OCI-LY1 (cell line): Measurements from ENCODE around the gene ADCY4.

ENCODE experiments used
- H2AFZ ChIP-seq: fragments of 200-600 bp; sonication (generic), shearing (Covaris generic); 2 replicates; pipeline ENCODE4 v1.6.0; 2014; ENCODE audit warnings: antibody characterized with exemption, mild to moderate bottlenecking, low read length
- H3F3A ChIP-seq: fragments of 200-600 bp; sonication (generic), shearing (Covaris generic); 2 replicates; pipeline ENCODE4 v1.6.0; 2014; ENCODE audit warnings: mild to moderate bottlenecking, antibody characterized with exemption, low read length, moderate library complexity; ENCODE audit not compliant: insufficient read depth
- H3K27ac ChIP-seq: fragments of 200-600 bp; sonication (generic); 2 replicates; pipeline ENCODE4 v1.5.1; 2014; ENCODE audit warnings: low read length, mixed run types, mild to moderate bottlenecking, low read depth; ENCODE audit not compliant: poor library complexity, severe bottlenecking
- H3K27me3 ChIP-seq: fragments of 200-600 bp; sonication (generic); 2 replicates; pipeline ENCODE4 v1.6.0; 2014; ENCODE audit warnings: antibody characterized with exemption, mild to moderate bottlenecking, low read length, moderate library complexity; ENCODE audit not compliant: insufficient read depth
- H3K36me3 ChIP-seq: fragments of 200-600 bp; sonication (generic); 2 replicates; pipeline ENCODE4 v1.6.1; 2014; ENCODE audit warnings: mild to moderate bottlenecking, antibody characterized with exemption, low read length, moderate library complexity, mixed read lengths; ENCODE audit not compliant: insufficient read depth
- H3K4me1 ChIP-seq: fragments of 200-600 bp; sonication (generic); 2 replicates; pipeline ENCODE4 v1.5.1; 2014; ENCODE audit warnings: mild to moderate bottlenecking, low read length, moderate library complexity; ENCODE audit not compliant: insufficient read depth, severe bottlenecking
- H3K4me2 ChIP-seq: fragments of 200-600 bp; sonication (generic), shearing (Covaris generic); 2 replicates; pipeline ENCODE4 v1.6.1; 2014; ENCODE audit warnings: low read length
- H3K4me3 ChIP-seq: fragments of 200-600 bp; sonication (generic); 2 replicates; pipeline ENCODE4 v1.5.1; 2014; ENCODE audit warnings: low read length, low read depth, mild to moderate bottlenecking, mixed read lengths; ENCODE audit not compliant: poor library complexity, severe bottlenecking
- H3K79me2 ChIP-seq: fragments of 200-600 bp; shearing (Covaris generic); 2 replicates; pipeline ENCODE4 v1.6.1; 2016; ENCODE audit warnings: mixed run types, low read length, mixed read lengths; ENCODE audit not compliant: insufficient read depth
- H3K9ac ChIP-seq: fragments of 200-600 bp; sonication (generic), shearing (Covaris generic); 2 replicates; pipeline ENCODE4 v1.6.1; 2014; ENCODE audit warnings: mild to moderate bottlenecking, low read length, mixed read lengths
- H3K9me2 ChIP-seq: fragments of 200-600 bp; sonication (generic), shearing (Covaris generic); 2 replicates; pipeline ENCODE4 v1.6.1; 2014; ENCODE audit warnings: low read depth, mild to moderate bottlenecking, low read length, mixed read lengths
- H3K9me3 ChIP-seq: fragments of 200-600 bp; shearing (Covaris generic); 2 replicates; pipeline ENCODE4 v1.6.1; 2014; ENCODE audit warnings: low read length, mixed read lengths
- H4K20me1 ChIP-seq: fragments of 200-600 bp; sonication (generic), shearing (Covaris generic); 2 replicates; pipeline ENCODE4 v1.6.0; 2016; ENCODE audit warnings: mild to moderate bottlenecking, low read length; ENCODE audit not compliant: insufficient read depth
- CTCF ChIP-seq: fragments of 200-600 bp; sonication (generic), shearing (Covaris generic); IDR thresholded peaks from 2 replicates; pipeline ENCODE4 v1.5.1; 2017; ENCODE audit warnings: mild to moderate bottlenecking, antibody characterized with exemption, low read length, moderate library complexity, mixed read lengths
- EZH2 ChIP-seq: fragments of 200-600 bp; sonication (generic), shearing (Covaris generic); IDR thresholded peaks from 2 replicates; pipeline ENCODE4 v1.8.0; 2017; ENCODE audit warnings: borderline replicate concordance, mixed run types, mild to moderate bottlenecking, antibody characterized with exemption, low read length, moderate library complexity, mixed read lengths

ADCY4 gene

GRCh38 chr14:24342889-24343288 is 8.0 kb upstream of the ADCY4 start:
- H3K4me2 ChIP-seq = no peak overlapping the region
- H3F3A ChIP-seq = no peaks in the 10 kb centered on the region
- H2AFZ ChIP-seq = no peak overlapping the region
- no peaks in the 10 kb centered on the region for H3K9me3 ChIP-seq
- H3K4me1 ChIP-seq = peaks cover 15% of the 10 kb centered on the region
- no peak overlapping the region for H3K27ac ChIP-seq
- no peak overlapping the region for H3K4me3 ChIP-seq
- no peaks in the 10 kb centered on the region for H4K20me1 ChIP-seq
- H3K9me2 ChIP-seq = no peaks in the 10 kb centered on the region
- H3K9ac ChIP-seq = no peak overlapping the region
- no peaks in the 10 kb centered on the region for H3K79me2 ChIP-seq
- no peak for TF ChIP-seq EZH2
- no peak for TF ChIP-seq CTCF
- H3K27me3 ChIP-seq = no peaks in the 10 kb centered on the region
- peaks cover 5% of the 10 kb centered on the region; the same call in 1 of the 2 replicates for H3K36me3 ChIP-seq

GRCh38 chr14:24340606-24341005 is 5.7 kb upstream of the ADCY4 start:
- Histone ChIP-seq H3K27ac (no peak overlapping the region), H3K4me1 (peaks cover 15% of the 10 kb centered on the region), H3K9me2 (no peaks in the 10 kb centered on the region), H3F3A (no peaks in the 10 kb centered on the region), H4K20me1 (no peaks in the 10 kb centered on the region), H3K36me3 (peaks cover 19% of the 10 kb centered on the region; the same call in 1 of the 2 replicates), H3K27me3 (no peaks in the 10 kb centered on the region), H3K79me2 (no peaks in the 10 kb centered on the region), H3K9ac (no peak overlapping the region), H3K4me3 (no peak overlapping the region), H3K4me2 (no peak overlapping the region), H2AFZ (no peak overlapping the region), H3K9me3 (no peaks in the 10 kb centered on the region)
- TF ChIP-seq EZH2 = no peak
- no peak for TF ChIP-seq CTCF

- Histone ChIP-seq H4K20me1 (no peaks in the 10 kb centered on the region), H3F3A (no peaks in the 10 kb centered on the region), H3K9ac (peak within 1 kb of the TSS; percentile 65), H3K4me1 (peaks cover 15% of the 10 kb centered on the region), H3K4me2 (peak within 1 kb of the TSS; percentile 70), H3K9me2 (no peaks in the 10 kb centered on the region), H2AFZ (peak within 1 kb of the TSS; percentile 60; the same call in 1 of the 2 replicates), H3K9me3 (no peaks in the 10 kb centered on the region), H3K79me2 (no peaks in the 10 kb centered on the region), H3K27me3 (no peaks in the 10 kb centered on the region), H3K4me3 (peak within 1 kb of the TSS; percentile 65), H3K36me3 (peaks cover 19% of the 10 kb centered on the region; the same call in 1 of the 2 replicates), H3K27ac (no peak within 1 kb of the TSS)
- TF ChIP-seq EZH2 (no peak), CTCF (no peak)
Measured at GRCh38 chr14:24339284-24340151, 4.6 kb upstream of the ADCY4 start, which contains the start of gene RIPK3. RIPK3 (minus strand) TSS chr14:24339991; CDS start chr14:24339826, 165 bp downstream.
